ENCODE results near the gene SHMT1. TPM values are rescaled to one million over a fixed set of nuclear protein-coding genes. Genes with fewer than 3 reads are reported as not detected.

SHMT1 gene
- total RNA-seq, 1 donor from 2014 or later, result 6.4 TPM

- H3K79me2 ChIP-seq (ENCODE audit: insufficient read depth, low read length), result peaks cover 52% of the 10 kb centered on the region
- DNase-seq (ENCODE audit: low read depth) (no peak), FAIRE-seq (no peak)
- H3K36me3 ChIP-seq (ENCODE audit: insufficient read depth, low read length), result peaks cover 10% of the 10 kb centered on the region
- no peak overlapping the region for H3K27ac ChIP-seq (ENCODE audit: low read depth, low read length)
- H2AFZ ChIP-seq (ENCODE audit: low read depth, low read length), result no peak overlapping the region
- Mint-ChIP-seq H3K9me3 (ENCODE audit: unreplicated experiment) (peaks cover 6% of the 10 kb centered on the region), H3K27me3 (ENCODE audit: low read depth, unreplicated experiment) (no peaks in the 10 kb centered on the region), H3K4me3 (ENCODE audit: unreplicated experiment) (no peak overlapping the region), H3K4me1 (ENCODE audit: low read depth, unreplicated experiment) (peaks cover 23% of the 10 kb centered on the region), H3K36me3 (ENCODE audit: low read depth, unreplicated experiment) (peaks cover 32% of the 10 kb centered on the region), H3K27ac (ENCODE audit: unreplicated experiment) (no peak overlapping the region)
- no peak overlapping the region for H3K4me2 ChIP-seq (ENCODE audit: low read length)
- H3K4me3 ChIP-seq (ENCODE audit: insufficient read depth, low read depth, low read length), result no peak overlapping the region
- TF ChIP-seq EZH2 (IDR thresholded peaks at IDR 0.05; ENCODE audit: insufficient read depth, low read length) (no peak), CTCF (IDR thresholded peaks at IDR 0.05; ENCODE audit: insufficient read depth, low read depth, low read length) (no peak)
- H4K20me1 ChIP-seq (ENCODE audit: insufficient read depth, low read length), result peaks cover 72% of the 10 kb centered on the region
- H3K9me3 ChIP-seq (ENCODE audit: insufficient read depth, low read depth, low read length), result no peaks in the 10 kb centered on the region
- H3K27me3 ChIP-seq (ENCODE audit: insufficient read depth, low read length), result no peaks in the 10 kb centered on the region
- no peak overlapping the region for H3K9ac ChIP-seq (ENCODE audit: low read length)
- H3K4me1 ChIP-seq (ENCODE audit: insufficient read depth, low read length), result peaks cover 11% of the 10 kb centered on the region
These were observed 39.7 kb downstream of the SHMT1 start for GRCh38 chr17:18323507-18324139.

GRCh38 chr17:18323007-18323406, 40.3 kb downstream of the SHMT1 start:
- Histone ChIP-seq H3K36me3 (ENCODE audit: insufficient read depth, low read length) (peaks cover 10% of the 10 kb centered on the region), H3K79me2 (ENCODE audit: insufficient read depth, low read length) (peaks cover 58% of the 10 kb centered on the region)
- no peak overlapping the region for H3K27ac Mint-ChIP-seq (ENCODE audit: unreplicated experiment)

More at GRCh38 chr17:18323007-18323406, 40.3 kb downstream of the SHMT1 start:
- H3K9me3 ChIP-seq (ENCODE audit: insufficient read depth, low read depth, low read length), result no peaks in the 10 kb centered on the region
- peaks cover 14% of the 10 kb centered on the region for H3K4me1 ChIP-seq (ENCODE audit: insufficient read depth, low read length)
- Mint-ChIP-seq H3K4me3 (ENCODE audit: unreplicated experiment) (no peak overlapping the region), H3K4me1 (ENCODE audit: low read depth, unreplicated experiment) (peaks cover 26% of the 10 kb centered on the region), H3K27me3 (ENCODE audit: low read depth, unreplicated experiment) (no peaks in the 10 kb centered on the region), H3K36me3 (ENCODE audit: low read depth, unreplicated experiment) (peaks cover 32% of the 10 kb centered on the region), H3K9me3 (ENCODE audit: unreplicated experiment) (peaks cover 6% of the 10 kb centered on the region)
- H3K27ac ChIP-seq (ENCODE audit: low read depth, low read length), result no peak overlapping the region
- H3K27me3 ChIP-seq (ENCODE audit: insufficient read depth, low read length), result no peaks in the 10 kb centered on the region
- FAIRE-seq (no peak), DNase-seq (ENCODE audit: low read depth) (no peak)
- no peak overlapping the region for H3K9ac ChIP-seq (ENCODE audit: low read length)
- no peak overlapping the region for H2AFZ ChIP-seq (ENCODE audit: low read depth, low read length)
- H3K4me2 ChIP-seq (ENCODE audit: low read length), result no peak overlapping the region
- peaks cover 76% of the 10 kb centered on the region for H4K20me1 ChIP-seq (ENCODE audit: insufficient read depth, low read length)
- TF ChIP-seq EZH2 (IDR thresholded peaks at IDR 0.05; ENCODE audit: insufficient read depth, low read length) (no peak), CTCF (IDR thresholded peaks at IDR 0.05; ENCODE audit: insufficient read depth, low read depth, low read length) (no peak)
- no peak overlapping the region for H3K4me3 ChIP-seq (ENCODE audit: insufficient read depth, low read depth, low read length)

Data from astrocyte (in vitro differentiated cells and primary cell).